MM.1S (cell line): ENCODE data around the gene LDLRAD4.

Experiments used
- EZH2 ChIP-seq: fragments of 300-600 bp; sonication (generic); optimal IDR thresholded peaks from 2 replicates; pipeline ENCODE3; 2017; ENCODE audit warnings: low read depth, mild to moderate bottlenecking, antibody characterized with exemption, low read length, mixed read lengths
- TF ChIP-seq, protein P1 (sequence below): fragments of 300-600 bp; sonication (generic); IDR thresholded peaks from 2 replicates; pipeline ENCODE4 v1.5.1; 2016; ENCODE audit warnings: antibody characterized with exemption, low read length, mixed read lengths

- TF ChIP-seq, protein P1, sequence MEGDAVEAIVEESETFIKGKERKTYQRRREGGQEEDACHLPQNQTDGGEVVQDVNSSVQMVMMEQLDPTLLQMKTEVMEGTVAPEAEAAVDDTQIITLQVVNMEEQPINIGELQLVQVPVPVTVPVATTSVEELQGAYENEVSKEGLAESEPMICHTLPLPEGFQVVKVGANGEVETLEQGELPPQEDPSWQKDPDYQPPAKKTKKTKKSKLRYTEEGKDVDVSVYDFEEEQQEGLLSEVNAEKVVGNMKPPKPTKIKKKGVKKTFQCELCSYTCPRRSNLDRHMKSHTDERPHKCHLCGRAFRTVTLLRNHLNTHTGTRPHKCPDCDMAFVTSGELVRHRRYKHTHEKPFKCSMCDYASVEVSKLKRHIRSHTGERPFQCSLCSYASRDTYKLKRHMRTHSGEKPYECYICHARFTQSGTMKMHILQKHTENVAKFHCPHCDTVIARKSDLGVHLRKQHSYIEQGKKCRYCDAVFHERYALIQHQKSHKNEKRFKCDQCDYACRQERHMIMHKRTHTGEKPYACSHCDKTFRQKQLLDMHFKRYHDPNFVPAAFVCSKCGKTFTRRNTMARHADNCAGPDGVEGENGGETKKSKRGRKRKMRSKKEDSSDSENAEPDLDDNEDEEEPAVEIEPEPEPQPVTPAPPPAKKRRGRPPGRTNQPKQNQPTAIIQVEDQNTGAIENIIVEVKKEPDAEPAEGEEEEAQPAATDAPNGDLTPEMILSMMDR, result no peak
- no peak for TF ChIP-seq EZH2
Observed at GRCh38 chr18:13429884-13430510, 211.4 kb downstream of the LDLRAD4 start.
